GM12874 (cell line): ENCODE data around the gene CACNA1B.

Experiments
- TF ChIP-seq, protein P1 (sequence below): IDR thresholded peaks from 2 replicates; pipeline ENCODE4 v1.5.1; 2011; ENCODE audit warnings: low read depth, mild to moderate bottlenecking, control low read depth, low read length, moderate library complexity; ENCODE audit not compliant: insufficient read depth

Gene CACNA1B

DNA sequence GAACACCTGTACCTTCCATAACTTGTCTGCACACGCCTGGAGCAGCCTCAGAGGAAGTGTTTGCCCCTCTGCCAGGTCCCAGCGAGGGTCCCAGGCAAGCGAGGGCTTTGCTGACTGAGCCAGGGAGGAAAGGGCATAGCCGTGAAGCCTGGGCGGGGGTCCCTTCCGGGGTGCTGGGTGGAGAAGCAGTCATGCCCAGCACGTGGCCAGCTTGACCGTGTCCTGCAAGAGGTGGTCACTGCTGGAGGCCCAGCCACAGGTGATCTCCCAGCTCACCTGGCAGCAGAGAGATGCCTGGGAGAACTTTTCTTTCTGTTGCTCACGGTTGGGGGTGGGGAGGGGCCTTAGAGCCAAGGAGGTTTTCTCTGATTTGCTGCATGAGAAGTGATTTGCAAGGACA, 195.3 kb downstream of the CACNA1B start:
- TF ChIP-seq, protein P1, sequence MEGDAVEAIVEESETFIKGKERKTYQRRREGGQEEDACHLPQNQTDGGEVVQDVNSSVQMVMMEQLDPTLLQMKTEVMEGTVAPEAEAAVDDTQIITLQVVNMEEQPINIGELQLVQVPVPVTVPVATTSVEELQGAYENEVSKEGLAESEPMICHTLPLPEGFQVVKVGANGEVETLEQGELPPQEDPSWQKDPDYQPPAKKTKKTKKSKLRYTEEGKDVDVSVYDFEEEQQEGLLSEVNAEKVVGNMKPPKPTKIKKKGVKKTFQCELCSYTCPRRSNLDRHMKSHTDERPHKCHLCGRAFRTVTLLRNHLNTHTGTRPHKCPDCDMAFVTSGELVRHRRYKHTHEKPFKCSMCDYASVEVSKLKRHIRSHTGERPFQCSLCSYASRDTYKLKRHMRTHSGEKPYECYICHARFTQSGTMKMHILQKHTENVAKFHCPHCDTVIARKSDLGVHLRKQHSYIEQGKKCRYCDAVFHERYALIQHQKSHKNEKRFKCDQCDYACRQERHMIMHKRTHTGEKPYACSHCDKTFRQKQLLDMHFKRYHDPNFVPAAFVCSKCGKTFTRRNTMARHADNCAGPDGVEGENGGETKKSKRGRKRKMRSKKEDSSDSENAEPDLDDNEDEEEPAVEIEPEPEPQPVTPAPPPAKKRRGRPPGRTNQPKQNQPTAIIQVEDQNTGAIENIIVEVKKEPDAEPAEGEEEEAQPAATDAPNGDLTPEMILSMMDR, result no peak

DNA sequence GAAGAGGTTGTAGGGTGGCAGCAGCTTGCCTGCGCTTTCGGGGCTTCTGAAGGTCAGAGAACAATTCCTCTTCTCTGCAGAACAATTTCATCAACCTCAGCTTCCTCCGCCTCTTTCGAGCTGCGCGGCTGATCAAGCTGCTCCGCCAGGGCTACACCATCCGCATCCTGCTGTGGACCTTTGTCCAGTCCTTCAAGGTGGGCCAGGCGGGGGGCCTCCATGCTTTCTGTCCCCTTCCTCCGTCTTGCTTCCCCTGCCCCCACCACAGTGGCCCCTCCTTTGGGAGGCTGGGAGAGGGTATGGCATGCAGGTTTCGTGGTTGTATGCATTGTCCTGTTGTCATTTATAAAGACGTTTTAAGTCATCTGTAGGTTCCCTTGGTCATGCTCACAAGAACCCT, 195.8 kb downstream of the CACNA1B start:
- TF ChIP-seq, protein P1, result no peak

DNA sequence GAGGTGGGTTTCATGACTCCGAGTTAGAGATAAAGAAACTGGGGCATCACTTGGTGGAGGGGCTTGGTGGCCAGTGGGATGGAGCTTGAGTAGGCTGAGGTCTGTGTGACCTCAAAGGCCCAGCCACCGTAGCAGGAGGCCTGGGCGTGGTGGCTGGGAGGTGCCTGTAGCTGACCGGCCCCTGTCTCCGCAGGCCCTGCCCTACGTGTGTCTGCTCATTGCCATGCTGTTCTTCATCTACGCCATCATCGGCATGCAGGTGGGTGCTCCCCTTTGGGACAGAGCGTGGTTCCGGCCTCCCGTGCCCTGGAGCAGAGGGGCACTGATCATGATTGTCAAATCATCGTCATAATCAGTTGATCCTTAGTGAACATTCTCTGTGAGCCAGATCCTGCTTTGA, 196.2 kb downstream of the CACNA1B start:
- TF ChIP-seq, protein P1, result no peak

DNA sequence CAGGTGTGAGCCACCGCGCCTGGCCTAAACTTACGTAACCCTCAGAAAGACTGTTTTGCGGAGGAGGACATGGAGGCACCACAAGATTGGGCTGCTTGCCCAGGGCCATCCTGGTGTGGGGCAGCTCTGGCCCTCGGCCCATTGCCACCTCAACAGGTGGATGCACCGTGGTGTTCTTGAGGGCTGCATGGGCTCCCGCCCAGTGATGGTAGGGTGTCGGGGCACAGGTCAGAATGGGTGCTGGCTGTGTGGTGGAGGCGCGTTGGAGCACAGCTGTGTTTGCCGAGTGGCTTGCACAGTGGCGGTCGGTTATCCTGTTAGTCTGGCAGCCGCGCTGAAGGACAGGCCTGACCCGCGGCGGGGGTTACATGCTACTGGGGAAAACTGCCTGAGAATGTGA, 196.9 kb downstream of the CACNA1B start:
- TF ChIP-seq, protein P1, result no peak

DNA sequence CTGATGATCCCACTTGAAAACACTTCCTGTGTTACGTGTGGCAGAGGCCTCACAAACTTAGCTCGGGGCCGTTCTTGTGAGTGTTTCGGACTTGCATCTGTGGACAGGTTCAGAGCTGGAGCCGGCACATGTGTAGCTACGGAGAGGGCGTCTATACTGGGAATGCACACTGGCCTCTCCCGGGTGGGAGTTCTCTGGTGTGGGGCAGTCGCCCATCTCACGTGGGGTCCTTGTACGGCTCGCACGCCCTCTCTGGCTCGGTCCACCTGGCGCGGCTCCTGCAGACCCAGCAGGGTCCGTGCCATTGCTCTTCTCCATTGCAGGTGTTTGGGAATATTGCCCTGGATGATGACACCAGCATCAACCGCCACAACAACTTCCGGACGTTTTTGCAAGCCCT, 197.9 kb downstream of the CACNA1B start:
- TF ChIP-seq, protein P1, result no peak

DNA sequence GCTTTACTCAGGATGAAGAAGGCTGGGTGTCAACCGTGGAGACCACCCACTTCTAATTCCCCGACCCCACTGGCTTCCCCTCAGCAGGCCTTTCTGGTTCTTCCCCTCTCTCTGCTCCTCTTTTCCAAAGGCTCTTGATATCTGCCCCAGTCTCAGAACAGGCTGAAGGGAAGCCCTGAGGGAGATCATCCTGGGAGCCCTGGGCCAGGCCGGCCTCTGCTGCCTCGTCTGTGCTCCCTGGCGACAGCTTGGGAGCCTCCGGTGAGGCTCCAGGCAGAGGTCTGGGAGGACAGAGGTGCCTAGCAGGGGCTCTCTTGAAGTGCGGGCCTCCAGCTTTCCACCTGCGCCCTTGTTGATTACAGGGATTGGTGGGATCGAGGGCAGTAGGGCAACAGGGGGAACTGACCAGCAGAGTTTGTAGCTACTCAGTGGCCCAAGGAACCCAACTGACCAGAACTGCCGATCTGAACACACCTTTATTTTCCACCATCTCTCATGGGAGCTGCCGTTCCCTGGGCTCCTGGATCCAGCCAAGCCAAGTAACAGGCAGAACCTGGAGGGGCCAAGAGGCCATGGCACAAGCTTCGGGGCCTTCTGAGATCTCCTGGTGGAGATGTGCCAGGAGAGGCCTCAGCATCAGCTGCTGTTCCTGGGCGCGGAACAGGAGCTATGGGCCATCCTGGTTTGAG, 198.5 kb downstream of the CACNA1B start:
- TF ChIP-seq, protein P1, result no peak

DNA sequence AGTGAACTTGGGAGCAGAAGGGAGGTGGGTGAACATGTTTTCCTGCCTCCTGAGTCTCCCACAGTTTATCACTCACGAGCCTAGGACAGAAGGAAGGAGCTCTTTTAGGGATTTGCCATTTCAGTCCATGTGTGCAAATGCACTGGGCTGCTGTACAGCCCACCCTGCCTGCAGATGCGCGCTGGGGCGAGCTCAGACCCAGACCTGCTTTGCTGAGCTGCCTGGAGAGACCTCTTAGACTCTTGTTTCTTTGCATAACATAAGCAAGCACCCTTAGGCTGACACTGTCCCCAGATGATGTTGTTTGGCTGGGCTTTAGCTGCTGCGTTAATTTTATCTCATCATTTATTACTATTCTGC, 199.0 kb downstream of the CACNA1B start:
- TF ChIP-seq, protein P1, result no peak
